Hematopoietic multipotent progenitor cell (in vitro differentiated cells): Measurements from ENCODE around the gene ITPKB. TPM values are rescaled to one million over a fixed set of nuclear protein-coding genes. Genes with fewer than 3 reads are reported as not detected.

ENCODE experiments used
- DNase-seq, 3 donors: peaks; one replicate each; pipeline ENCODE4 v3.0.0-alpha.2; 2011 to 2015; ENCODE audit warnings: low read depth in 2 of 3, low spot score in 2 of 3
- total RNA-seq: library from RNA; depleted of rRNA; stranded (reverse); fragments of >200 nt; gene quantifications from one replicate; pipeline ENCODE4 v1.2.3, GENCODE V29; 2012

ITPKB gene
- total RNA-seq, 1 donor: 21.8 TPM

DNA sequence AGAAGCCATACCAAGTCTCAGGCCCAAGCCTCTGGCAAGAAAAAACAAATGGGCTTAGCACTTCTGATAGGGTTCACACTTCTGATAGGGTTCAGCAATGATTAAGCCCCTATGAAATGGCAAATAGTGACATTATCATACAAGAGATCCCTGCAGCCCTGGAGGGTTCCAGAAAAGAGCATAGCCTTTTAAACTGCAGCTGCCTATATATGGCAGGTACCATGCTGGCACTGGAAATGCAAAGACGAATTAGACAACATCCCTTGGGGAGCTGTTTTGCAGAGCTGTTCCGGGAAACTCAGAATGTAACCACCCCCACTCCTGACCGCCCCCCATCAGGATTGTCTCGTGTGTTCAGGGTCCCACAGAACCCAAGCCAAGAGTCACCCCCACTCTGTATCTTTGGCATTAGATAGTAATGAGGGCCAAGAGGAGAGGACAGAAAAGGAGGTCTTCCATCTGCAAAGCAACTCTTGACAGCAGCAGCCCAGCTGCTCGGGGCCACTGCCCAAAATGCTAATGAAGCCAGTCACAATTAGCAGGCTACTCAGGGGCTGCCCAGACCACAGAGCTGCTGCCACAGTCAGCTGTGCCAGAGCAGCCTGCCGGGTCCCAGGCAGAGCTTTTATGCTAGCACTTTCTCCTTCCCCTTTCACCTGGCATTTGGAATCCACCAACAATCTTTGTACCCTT, 50.9 kb downstream of the ITPKB start:
- DNase-seq: peak in 1 of 3 donors; percentile 54

DNA sequence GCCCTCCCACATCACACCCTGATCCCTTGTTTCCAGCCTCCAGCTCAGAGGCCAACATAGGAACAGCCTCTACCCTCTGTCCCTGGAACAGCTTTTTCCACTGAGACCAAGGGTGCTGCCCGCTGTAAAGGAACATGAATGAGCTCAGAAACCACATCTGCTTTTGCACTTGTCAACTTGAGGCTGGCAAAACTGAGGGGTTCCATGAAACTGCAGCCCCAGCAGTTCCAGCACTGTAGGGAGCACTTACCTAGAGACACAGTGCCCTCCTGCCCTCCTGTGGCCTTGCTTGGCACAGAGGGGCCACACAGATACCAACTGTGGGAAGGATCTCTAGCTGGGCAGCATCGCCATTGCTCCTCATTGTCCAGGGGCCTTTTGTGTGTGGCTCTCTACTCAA, 51.7 kb downstream of the ITPKB start:
- peak in 2 of 3 donors; percentile 67 to 87 for DNase-seq

DNA sequence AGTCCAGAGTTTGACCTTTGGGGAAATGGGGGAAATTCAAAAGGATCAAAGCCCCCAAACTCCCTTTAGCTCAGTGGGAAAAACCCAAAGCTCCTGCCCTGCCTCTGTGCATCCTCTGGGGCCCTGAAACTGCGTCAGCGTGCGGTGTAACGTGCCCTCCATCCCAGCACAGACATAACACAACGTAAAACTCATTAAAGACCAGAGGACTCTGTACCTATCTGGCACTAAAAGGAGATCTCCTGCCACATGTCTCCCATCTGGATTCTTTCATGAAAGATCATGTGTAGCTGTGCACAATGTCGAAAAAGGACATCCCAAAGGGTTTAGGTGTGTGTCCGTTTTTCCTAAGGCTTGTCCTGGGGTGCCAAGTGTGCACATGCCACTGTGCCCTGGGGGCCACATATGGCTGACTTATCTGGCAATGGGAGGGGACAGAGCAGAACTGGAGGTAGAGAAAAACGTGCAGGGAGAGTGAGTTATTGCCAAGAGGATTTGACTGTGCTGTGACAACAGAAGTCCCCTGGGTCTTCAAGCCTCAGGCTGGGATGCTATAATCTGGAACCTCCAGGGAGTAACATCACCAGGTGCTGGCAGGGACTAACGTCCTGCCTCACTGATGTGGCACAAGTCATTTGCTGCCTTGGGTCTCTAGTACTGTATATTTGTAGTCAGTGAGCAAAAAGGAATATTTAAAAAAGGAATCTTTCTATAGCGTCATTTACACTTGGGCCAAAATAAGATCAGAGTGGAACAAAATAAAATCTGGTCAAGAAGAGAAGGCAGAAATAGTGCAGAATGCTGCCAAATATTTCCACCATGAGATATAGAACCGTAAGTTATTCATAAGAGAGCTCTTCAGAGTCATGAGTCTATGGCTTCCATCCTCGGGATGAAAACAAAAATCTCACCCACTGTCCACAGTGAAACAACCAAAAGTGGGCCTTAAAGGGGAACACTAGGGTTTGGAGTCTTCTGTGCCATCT, 52.3 kb downstream of the ITPKB start:
- no peak for DNase-seq

- no peak for DNase-seq
Observed at GRCh38 chr1:226685196-226685820, 53.8 kb downstream of the ITPKB start.

- DNase-seq: no peak
Observed at GRCh38 chr1:226684026-226684425, 55.1 kb downstream of the ITPKB start.

GRCh38 chr1:226682871-226683814, 55.9 kb downstream of the ITPKB start:
- DNase-seq: no peak

- no peak for DNase-seq
Observed at GRCh38 chr1:226681652-226682493, 57.2 kb downstream of the ITPKB start.

- no peak for DNase-seq
Observed at GRCh38 chr1:226680653-226681052, 58.4 kb downstream of the ITPKB start.

DNA sequence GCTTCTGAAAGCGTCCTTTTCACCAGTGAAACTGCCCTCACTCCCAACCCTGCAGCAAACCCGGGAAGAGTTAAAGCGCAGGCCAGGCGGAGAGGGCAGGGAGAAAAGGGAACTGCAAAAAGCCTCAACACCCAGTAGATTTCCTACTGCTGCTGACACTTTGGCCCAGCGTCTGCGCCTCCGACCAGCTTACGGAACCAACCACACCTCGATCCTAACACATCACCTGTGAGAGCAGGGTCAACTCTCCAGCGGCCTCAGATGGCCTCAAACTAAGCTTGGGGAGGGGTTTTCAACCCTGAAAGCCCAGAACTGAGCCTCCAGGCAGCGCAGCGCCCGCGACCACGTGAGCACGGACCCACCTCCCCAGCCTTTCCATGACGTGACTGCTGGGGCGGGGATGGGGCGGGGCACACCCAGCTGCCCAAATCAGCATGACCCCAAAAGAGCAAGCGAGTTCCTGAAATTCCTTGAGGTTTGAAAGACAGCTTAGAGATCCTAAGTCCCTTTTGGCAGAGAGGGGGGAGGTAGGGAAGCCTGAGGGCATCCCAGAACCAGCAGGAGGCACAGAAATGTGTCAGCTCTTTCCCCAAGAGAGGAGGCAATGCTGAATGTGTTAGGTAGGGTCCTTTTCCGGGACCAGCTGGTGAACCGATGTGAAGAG, 59.1 kb downstream of the ITPKB start:
- peak in 2 of 3 donors; percentile 76 to 79 for DNase-seq

- DNase-seq: no peak
Observed at GRCh38 chr1:226679262-226679661, 59.8 kb downstream of the ITPKB start.

GRCh38 chr1:226678701-226679100, 60.4 kb downstream of the ITPKB start:
- no peak for DNase-seq

- no peak for DNase-seq
Observed at GRCh38 chr1:226678251-226678650, 60.8 kb downstream of the ITPKB start.

- peak in 2 of 3 donors; percentile 71 to 84 for DNase-seq
Observed at GRCh38 chr1:226677027-226678020, 61.8 kb downstream of the ITPKB start.

DNA sequence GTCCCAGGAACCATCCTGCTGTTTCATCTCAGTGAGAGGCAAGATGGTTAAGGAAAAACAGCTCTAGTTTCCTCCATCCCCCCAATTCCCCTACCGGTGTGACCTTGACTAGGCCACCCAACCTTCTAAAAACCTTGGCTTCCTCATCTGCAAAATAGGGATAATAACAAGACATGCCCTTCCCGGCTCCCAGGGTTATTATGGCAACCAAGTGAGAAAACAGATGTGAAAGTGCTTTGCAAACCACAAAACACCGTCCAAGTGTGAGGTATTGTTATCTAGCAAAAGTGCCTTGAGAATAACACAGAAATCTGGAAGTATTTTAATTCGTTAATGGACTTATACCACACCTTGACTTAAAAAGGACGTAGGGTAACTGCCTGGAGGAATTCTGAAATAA, 62.7 kb downstream of the ITPKB start:
- no peak for DNase-seq

DNA sequence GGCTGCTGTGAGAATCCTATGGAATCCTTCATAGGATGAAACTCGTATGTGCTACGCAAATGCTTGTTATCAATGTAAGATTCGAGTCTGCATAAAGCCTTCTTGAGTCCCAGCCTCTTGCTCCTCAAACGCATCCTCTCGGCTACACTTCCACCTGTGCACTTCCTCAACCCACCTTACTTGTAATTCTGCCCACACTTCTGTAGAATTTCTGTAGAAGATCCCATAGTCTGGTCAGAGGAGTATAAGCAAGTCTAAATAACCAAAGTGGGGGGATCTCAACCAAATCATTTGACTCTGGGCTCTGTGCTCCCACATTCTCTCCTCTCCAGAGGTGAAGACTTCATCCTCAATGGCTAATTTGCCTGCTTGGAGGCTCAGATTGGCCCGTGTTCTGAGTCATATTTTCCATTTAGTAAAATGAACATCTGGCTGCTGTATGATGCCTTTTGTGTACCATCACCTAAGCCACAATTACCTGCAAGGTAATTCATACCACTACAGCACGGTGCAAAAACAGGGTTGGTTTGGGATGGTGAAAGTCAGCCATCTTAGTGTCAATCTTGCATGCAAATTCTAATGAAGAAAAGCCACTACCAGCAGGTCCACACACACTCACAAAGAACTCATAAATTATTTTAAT, 63.2 kb downstream of the ITPKB start:
- no peak for DNase-seq

DNA sequence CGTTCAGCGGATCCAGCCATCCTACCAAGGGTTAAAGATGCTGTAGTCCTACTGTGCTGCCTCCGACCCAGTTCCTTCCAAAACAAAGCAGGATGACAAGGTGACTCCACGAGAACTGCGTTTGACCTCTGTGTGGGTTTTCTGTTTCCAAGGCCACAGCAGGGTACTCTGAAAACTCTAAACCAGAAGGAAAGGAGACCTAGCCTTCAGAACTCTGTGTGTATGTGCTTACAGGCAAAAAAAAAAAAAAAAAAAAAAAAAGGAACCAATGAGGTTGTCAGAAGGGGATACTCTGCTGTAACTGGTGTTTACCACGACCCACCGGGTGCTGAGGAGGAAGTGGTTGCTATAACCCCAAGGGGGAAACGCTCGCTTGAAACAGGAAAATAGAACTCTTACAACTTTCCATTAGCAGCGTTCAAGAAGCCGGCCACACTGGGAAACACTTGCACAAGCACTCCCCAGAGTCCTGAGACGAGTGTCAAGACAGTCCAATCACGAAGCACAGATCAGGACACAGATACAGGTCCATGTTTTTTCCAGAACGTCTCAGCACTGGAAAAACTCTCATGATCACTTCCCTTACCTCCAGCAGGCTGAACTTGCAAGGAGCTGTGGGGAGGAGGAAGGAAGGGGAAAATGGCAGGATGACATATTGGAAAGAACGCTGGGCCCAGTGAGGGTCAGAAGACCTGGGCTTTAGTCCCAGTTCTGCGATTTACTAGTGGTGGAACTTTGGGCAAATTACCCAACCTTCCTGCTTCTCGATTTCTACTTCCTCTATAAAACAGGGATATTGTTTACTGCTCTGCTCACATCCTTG, 64.0 kb downstream of the ITPKB start:
- peak; percentile 59 to 96 (median 92) for DNase-seq
